GM10248 (cell line): ENCODE measurements around the gene GPR146.

Source experiments
- CTCF ChIA-PET: fragments of 300-600 bp; sonication (Branson Sonifier 250); formaldehyde crosslinking; extraction: SDS; loops from one replicate; lab custom pipeline; 2021; ENCODE audit warnings: antibody characterized with exemption; lab: Yijun Ruan, JAX
- POLR2A ChIA-PET: fragments of 350-650 bp; sonication (Branson Sonifier 250); formaldehyde crosslinking; extraction: SDS; loops from one replicate; lab custom pipeline; 2020; ENCODE audit warnings: antibody characterized with exemption; lab: Yijun Ruan, JAX
- DNase-seq: peaks from one replicate; pipeline ENCODE4 v3.0.0; 2012; ENCODE audit errors: extremely low spot score
- TF ChIP-seq, protein P1 (sequence below): IDR thresholded peaks from 2 replicates; pipeline ENCODE4 v1.5.1; 2012; ENCODE audit warnings: mild to moderate bottlenecking, low read depth; ENCODE audit errors: extremely low read depth, missing control alignments, control extremely low read depth

Gene GPR146

DNA sequence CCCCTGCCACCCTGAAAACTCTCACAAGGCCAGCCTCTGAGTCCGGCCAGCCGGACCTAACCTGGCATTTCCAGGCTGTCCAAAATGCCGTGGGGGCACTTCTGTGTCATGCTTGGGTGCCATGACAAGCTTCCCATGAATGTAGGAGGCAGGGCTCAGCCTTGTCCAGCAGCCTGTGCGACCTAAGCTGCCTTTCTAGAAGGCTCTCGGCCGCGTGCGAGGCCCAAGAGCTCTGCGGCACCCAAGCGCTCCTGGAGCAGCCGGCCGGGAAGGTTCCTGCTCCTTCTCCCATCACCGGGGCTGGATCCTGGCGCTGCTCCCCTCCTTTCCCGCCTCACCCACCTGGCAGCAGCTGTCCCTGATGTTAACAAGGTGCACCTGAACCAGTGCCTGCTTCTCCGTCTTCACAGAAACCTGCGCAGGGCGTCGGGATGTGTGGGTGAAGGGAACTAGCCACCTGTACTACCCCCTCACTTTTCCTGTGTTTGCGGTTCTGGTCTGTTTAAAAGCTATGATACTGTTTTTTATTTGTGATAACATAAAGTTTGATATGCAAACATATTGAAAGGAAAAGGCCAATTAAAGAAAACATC, 49.7 kb downstream of the GPR146 start:
- TF ChIP-seq, protein P1, sequence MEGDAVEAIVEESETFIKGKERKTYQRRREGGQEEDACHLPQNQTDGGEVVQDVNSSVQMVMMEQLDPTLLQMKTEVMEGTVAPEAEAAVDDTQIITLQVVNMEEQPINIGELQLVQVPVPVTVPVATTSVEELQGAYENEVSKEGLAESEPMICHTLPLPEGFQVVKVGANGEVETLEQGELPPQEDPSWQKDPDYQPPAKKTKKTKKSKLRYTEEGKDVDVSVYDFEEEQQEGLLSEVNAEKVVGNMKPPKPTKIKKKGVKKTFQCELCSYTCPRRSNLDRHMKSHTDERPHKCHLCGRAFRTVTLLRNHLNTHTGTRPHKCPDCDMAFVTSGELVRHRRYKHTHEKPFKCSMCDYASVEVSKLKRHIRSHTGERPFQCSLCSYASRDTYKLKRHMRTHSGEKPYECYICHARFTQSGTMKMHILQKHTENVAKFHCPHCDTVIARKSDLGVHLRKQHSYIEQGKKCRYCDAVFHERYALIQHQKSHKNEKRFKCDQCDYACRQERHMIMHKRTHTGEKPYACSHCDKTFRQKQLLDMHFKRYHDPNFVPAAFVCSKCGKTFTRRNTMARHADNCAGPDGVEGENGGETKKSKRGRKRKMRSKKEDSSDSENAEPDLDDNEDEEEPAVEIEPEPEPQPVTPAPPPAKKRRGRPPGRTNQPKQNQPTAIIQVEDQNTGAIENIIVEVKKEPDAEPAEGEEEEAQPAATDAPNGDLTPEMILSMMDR = no peak
- POLR2A ChIA-PET = interaction anchor here (0.5 kb wide), 1 partner anchor 73 kb away, joined by 3 read pairs; no protein-coding TSS in a partner anchor
- CTCF ChIA-PET = interaction anchor here (0.8 to 3.5 kb wide), 5 partner anchors 8 to 101 kb away, joined by 3 to 28 read pairs (median 5); partner anchors contain the start of gene GPER1
- DNase-seq = no peak

DNA sequence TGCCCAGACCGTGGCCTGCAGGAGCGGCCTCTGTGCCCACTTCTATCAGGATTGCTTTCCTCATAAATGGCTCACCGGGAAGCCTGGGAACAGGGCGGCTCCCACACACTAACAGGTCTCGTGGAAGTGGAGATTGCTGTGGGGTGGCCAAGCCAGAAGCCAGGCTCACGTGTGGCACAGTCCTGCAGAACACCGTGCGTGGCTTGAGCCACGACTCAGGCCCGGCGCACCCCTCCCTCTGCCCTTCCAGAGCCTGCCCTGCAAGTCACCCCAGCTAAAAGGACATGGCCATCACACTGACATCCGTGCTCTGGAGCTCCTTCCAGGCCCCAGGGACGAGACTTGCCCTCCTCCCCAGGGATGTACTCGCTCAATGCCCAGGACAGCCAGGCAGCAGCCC, 50.5 kb downstream of the GPR146 start:
- ChIA-PET CTCF (interaction anchor here (1.2 to 3.5 kb wide), 5 partner anchors 8 to 102 kb away, joined by 3 to 28 read pairs (median 6); partner anchors contain the start of gene GPER1), POLR2A (no interaction called here)
- no peak for DNase-seq
- TF ChIP-seq, protein P1 = no peak

DNA sequence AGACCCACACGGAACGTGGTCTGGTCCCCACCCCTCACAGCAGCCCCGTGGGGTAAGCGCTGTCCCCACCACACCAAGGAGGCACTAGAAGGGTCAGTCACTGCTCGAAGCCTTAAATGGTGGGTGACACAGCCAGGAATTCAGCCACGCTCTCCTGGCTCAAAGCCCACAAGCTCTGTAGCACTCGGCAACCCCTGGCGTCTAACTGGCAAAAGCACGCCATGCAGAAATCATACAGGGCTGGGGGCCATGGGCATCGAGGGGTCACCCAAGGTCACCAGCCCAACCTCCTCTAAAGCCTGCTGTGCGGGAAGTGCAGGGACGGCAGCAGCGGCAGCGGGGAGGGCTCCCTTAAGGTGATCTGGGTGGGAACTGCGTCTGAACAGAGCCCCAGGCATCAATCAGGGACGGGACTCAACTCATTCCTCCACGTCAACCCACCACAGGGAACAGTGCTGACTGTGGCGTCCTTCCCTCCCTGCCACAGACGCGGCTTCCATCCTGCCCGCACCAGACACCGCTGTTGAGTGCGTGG, 51.3 kb downstream of the GPR146 start:
- CTCF ChIA-PET = interaction anchor here (1.2 to 3.5 kb wide), 5 partner anchors 9 to 103 kb away, joined by 3 to 28 read pairs (median 6); partner anchors contain the start of gene GPER1
- POLR2A ChIA-PET = interaction anchor here (0.6 kb wide), 1 partner anchor 47 kb away, joined by 6 read pairs; no protein-coding TSS in a partner anchor
- DNase-seq = no peak
- TF ChIP-seq, protein P1 = no peak

- POLR2A ChIA-PET = no interaction called here
- TF ChIP-seq, protein P1 = no peak
- no peak for DNase-seq
- CTCF ChIA-PET = interaction anchor here (1.2 to 3.5 kb wide), 3 partner anchors 10 to 80 kb away, joined by 5 to 28 read pairs (median 9); partner anchors contain the start of gene GPER1
Observed at GRCh38 chr7:1096156-1097119, 52.1 kb downstream of the GPR146 start.

DNA sequence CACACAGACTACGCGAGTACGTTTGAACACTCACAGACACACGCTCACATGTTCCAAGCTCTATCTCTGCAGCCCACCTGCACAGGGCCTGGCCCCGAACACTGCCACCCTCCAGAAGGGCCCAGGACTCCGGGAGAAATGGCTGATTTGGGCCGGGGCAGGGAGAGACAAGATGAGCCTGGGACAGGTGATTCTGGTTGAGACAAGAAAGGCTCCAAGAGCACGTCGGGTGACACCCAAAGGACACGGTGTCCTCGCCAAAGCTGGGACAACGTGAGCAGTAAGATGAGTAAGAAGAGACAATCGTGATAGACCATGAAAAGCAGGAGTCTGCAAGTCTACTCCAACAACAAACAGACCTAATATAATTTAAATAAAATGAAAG, 52.8 kb downstream of the GPR146 start:
- no peak for DNase-seq

More for the DNA sequence above, 52.8 kb downstream of the GPR146 start:
- POLR2A ChIA-PET = no interaction called here
- CTCF ChIA-PET = interaction anchor here (3.5 kb wide), 1 partner anchor 11 kb away, joined by 28 read pairs; the partner anchor contains the start of gene GPER1
- TF ChIP-seq, protein P1 = no peak
